Measurements from ENCODE around the gene DNASE1L2.
A peak's percentile ranks its signal among the peaks of the same experiment; 100 is the strongest.

GRCh38 chr16:2223942-2224486, 12.2 kb upstream of the DNASE1L2 start:
- TF ChIP-seq ZFX (IDR thresholded peaks at IDR 0.05) (peak; percentile 75), CTCF (conservative IDR thresholded peaks at IDR 0.05) (no peak)

All from C4-2B (cell line).